Fibroblast of lung (primary cell): ENCODE results near the gene GRAP2. TPM values are rescaled to one million over a fixed set of nuclear protein-coding genes. Genes with fewer than 3 reads are reported as not detected.
A peak's percentile ranks its signal among the peaks of the same experiment; 100 is the strongest.

Experiments used
- DNase-seq, 2 donors: peaks; one replicate each; pipeline versions ENCODE4 v3.0.0 to v3.0.0-alpha.2; 2010; ENCODE audit warnings: low read depth in 2 of 2
- H2AFZ ChIP-seq: 2 replicates; pipeline ENCODE4 v1.5.1; 2012; ENCODE audit warnings: low read length, control low read depth, inconsistent platforms
- H3K27ac ChIP-seq: 2 replicates; pipeline ENCODE4 v1.5.1; 2011; ENCODE audit warnings: low read length, control low read depth; ENCODE audit not compliant: insufficient read depth
- H3K27me3 ChIP-seq: 2 replicates; pipeline ENCODE4 v1.5.1; 2011; ENCODE audit warnings: mild to moderate bottlenecking, low read length; ENCODE audit not compliant: control insufficient read depth, insufficient read depth
- H3K36me3 ChIP-seq: 2 replicates; pipeline ENCODE4 v1.5.1; 2011; ENCODE audit warnings: low read length; ENCODE audit not compliant: control insufficient read depth, insufficient read depth
- H3K4me1 ChIP-seq: 2 replicates; pipeline ENCODE4 v1.5.1; 2011; ENCODE audit warnings: low read length; ENCODE audit not compliant: control insufficient read depth, insufficient read depth; ENCODE audit errors: extremely low read depth
- H3K4me2 ChIP-seq: 2 replicates; pipeline ENCODE4 v1.5.1; 2011; ENCODE audit warnings: low read length, control low read depth; ENCODE audit not compliant: insufficient read depth; ENCODE audit errors: extremely low read depth
- H3K4me3 ChIP-seq, 4 experiments: fragments of 200-600 bp in 1 of 4; sonication (generic) in 1 of 4; replicated peaks in 1 of 4; 2 replicates each; pipeline ENCODE4 v1.5.1; 2011 to 2016; ENCODE audit warnings: low read length in 4 of 4, low read depth in 3 of 4, mild to moderate bottlenecking in 3 of 4, control low read depth in 2 of 4, inconsistent platforms in 1 of 4, mixed read lengths in 1 of 4; ENCODE audit not compliant: insufficient read depth in 1 of 4; ENCODE audit errors: control extremely low read depth in 1 of 4
- H3K79me2 ChIP-seq: 2 replicates; pipeline ENCODE4 v1.5.1; 2012; ENCODE audit warnings: mild to moderate bottlenecking, low read length, inconsistent platforms; ENCODE audit not compliant: control insufficient read depth, insufficient read depth
- H3K9ac ChIP-seq: 2 replicates; pipeline ENCODE4 v1.5.1; 2011; ENCODE audit warnings: mild to moderate bottlenecking, low read length, control low read depth; ENCODE audit not compliant: insufficient read depth
- H3K9me3 ChIP-seq: 2 replicates; pipeline ENCODE4 v1.5.1; 2012; ENCODE audit warnings: low read depth, low read length; ENCODE audit not compliant: control insufficient read depth, insufficient read depth
- H4K20me1 ChIP-seq: 2 replicates; pipeline ENCODE4 v1.5.1; 2011; ENCODE audit warnings: low read length; ENCODE audit not compliant: control insufficient read depth, insufficient read depth; ENCODE audit errors: extremely low read depth
- EZH2 ChIP-seq: IDR thresholded peaks from 2 replicates; pipeline ENCODE4 v1.5.1; 2012; ENCODE audit warnings: low read length, control low read depth, mild to moderate bottlenecking; ENCODE audit errors: missing control alignments
- polyA plus RNA-seq, 2 donors: library from polyadenylated mRNA; depleted of rRNA in 1 of 2; stranded (reverse) in 1 of 2; unstranded in 1 of 2; fragments of >200 nt; gene quantifications; 2 replicates each; pipeline ENCODE4 v1.2.1, GENCODE V29; 2011 to 2012; ENCODE audit warnings: missing spikeins in 1 of 2
- total RNA-seq: library from RNA; depleted of rRNA; stranded (reverse); fragments of >200 nt; gene quantifications from 2 replicates; pipeline ENCODE4 v1.2.1, GENCODE V29; 2014
- TF ChIP-seq, protein P1 (sequence below), 2 donors: IDR thresholded peaks in 1 of 2; conservative IDR thresholded peaks in 1 of 2; 1 replicate in 1 of 2; 2 replicates in 1 of 2; pipeline ENCODE4 v1.5.1; 2011 to 2012; ENCODE audit warnings: low read length in 2 of 2, control low read depth in 1 of 2, inconsistent platforms in 1 of 2, low read depth in 1 of 2, mild to moderate bottlenecking in 1 of 2

GRAP2 gene
- total and polyA plus RNA-seq, 2 donors (not counting 1 experiment from before 2014, with no cell fraction given): not detected

DNA sequence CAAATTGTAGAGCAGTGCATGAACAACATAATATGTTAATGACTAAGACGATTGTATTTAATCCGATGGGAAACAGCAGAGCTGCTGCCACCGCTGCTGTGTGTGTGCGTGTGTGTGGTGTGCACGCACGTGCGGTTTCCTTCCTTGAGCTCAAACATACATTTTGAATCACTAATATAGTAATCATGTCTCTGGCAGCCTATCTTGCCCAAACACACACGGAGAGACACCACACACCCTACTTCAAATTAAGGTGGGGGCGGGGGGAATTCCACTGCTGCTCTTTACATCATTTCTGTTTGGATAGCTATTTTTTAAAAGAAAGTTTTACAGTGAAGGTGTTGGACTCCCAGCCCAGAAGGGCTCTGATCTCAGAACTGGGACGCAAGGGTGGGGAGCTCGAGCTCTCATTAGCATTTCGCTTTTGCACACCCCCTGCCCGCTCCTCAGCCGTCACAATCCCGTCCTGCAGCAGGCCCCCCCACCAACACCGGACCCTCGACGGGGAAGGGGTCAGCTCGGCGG lies 93.2 kb downstream of the GRAP2 start:
- H3K36me3 ChIP-seq: no peaks in the 10 kb centered on the region
- DNase-seq: no peak
- no peak overlapping the region for H3K4me3 ChIP-seq
- no peaks in the 10 kb centered on the region for H3K4me1 ChIP-seq
- no peaks in the 10 kb centered on the region for H3K9me3 ChIP-seq
- no peaks in the 10 kb centered on the region for H3K79me2 ChIP-seq
- no peak overlapping the region for H3K27ac ChIP-seq
- no peak overlapping the region for H2AFZ ChIP-seq
- no peak overlapping the region for H3K9ac ChIP-seq
- peaks cover 6% of the 10 kb centered on the region for H3K27me3 ChIP-seq
- peak; percentile 54 for TF ChIP-seq EZH2
- TF ChIP-seq, protein P1, sequence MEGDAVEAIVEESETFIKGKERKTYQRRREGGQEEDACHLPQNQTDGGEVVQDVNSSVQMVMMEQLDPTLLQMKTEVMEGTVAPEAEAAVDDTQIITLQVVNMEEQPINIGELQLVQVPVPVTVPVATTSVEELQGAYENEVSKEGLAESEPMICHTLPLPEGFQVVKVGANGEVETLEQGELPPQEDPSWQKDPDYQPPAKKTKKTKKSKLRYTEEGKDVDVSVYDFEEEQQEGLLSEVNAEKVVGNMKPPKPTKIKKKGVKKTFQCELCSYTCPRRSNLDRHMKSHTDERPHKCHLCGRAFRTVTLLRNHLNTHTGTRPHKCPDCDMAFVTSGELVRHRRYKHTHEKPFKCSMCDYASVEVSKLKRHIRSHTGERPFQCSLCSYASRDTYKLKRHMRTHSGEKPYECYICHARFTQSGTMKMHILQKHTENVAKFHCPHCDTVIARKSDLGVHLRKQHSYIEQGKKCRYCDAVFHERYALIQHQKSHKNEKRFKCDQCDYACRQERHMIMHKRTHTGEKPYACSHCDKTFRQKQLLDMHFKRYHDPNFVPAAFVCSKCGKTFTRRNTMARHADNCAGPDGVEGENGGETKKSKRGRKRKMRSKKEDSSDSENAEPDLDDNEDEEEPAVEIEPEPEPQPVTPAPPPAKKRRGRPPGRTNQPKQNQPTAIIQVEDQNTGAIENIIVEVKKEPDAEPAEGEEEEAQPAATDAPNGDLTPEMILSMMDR (conservative IDR thresholded peaks at IDR 0.05 in 1 of 2, IDR thresholded peaks at IDR 0.05 in 1 of 2; ENCODE audit: low read depth in 1 of 2, low read length in 2 of 2): no peak
- no peaks in the 10 kb centered on the region for H4K20me1 ChIP-seq
- H3K4me2 ChIP-seq: no peak overlapping the region

DNA sequence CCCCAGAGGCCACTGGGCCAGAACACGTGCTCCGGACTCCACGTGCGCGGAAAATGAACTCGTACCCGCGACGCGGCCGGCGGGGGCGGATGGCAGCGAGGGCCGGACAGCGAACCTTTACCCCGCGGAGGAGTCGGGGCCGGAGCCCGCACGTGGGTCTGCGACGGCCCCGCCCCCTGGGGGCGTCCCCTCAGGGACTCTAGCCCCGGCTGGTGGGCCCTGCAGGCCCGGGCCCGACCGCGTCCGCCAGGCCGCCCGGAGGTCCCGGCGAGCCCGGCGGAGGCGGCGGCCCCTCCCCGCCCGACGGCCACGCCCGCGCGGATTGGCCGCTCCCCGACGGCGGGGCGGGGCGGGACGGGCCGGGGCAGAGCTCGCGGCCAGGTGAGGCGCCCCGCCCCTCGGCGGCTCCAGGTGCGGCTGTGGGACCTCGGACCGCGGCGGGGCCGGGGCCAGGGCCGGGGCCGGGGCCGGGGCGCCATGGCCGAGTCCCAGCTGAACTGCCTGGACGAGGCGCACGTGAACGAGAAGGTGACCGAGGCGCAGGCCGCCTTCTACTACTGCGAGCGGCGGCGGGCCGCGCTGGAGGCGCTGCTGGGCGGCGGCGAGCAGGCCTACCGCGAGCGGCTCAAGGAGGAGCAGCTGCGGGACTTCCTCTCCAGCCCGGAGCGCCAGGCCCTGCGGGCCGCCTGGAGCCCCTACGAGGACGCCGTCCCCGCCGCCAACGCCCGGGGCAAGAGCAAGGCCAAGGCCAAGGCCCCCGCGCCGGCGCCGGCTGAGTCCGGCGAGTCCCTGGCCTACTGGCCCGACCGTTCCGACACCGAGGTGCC lies 93.9 kb downstream of the GRAP2 start, which contains the start of gene FAM83F:
FAM83F (plus strand) TSS at position 389 of the 827 bp plus-strand sequence; CDS start at position 478, 89 bp downstream.
- TF ChIP-seq, protein P1 (conservative IDR thresholded peaks at IDR 0.05 in 1 of 2, IDR thresholded peaks at IDR 0.05 in 1 of 2; ENCODE audit: low read depth in 1 of 2, low read length in 2 of 2): no peak
- TF ChIP-seq EZH2: no peak
- Histone ChIP-seq H3K4me1 (no peaks in the 10 kb centered on the region), H2AFZ (no peak within 1 kb of the TSS), H3K4me2 (no peak within 1 kb of the TSS), H3K79me2 (no peaks in the 10 kb centered on the region), H3K9ac (no peak within 1 kb of the TSS), H3K4me3 (no peak within 1 kb of the TSS), H3K9me3 (no peaks in the 10 kb centered on the region), H3K36me3 (no peaks in the 10 kb centered on the region), H4K20me1 (no peaks in the 10 kb centered on the region), H3K27ac (no peak within 1 kb of the TSS), H3K27me3 (peaks cover 9% of the 10 kb centered on the region)
- DNase-seq: no peak

DNA sequence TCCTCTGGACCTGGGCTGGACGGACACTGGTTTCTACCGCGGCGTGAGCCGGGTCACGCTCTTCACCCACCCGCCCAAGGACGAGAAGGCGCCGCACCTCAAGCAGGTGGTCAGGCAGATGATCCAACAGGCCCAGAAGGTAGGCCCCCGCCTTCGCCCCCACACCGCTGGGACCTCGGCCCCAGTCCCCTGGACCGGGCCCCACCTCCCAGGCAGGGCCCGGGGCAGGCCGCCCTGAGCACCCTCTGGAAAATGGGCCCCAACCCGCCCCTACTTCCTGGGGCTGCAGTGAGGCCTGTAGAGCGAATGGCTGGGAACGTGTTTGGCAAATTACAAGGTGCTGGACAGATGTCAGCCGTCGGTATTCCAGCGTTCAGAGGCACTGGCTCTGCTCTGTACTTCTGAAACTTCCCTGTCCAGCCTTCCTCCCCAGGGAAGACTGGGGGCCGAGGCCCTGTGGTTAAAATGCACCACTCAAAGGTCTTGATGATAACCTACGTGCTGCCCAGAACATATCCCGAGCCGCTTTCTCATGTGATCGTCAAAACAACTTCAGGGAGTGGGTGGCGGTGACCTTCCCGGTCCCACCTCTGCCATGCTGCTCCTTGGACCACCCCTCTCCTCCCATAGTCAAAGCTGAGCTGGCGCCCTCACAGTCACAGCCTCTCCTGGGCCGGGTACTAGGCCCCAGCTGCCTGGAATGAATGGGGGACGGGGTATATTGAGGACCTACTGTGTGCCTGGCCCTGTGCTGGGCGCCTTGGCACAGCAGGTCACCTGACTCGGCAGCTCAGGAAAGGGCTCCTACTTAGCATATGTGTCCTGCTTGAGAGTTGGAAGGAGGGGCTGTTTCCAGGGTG lies 94.7 kb downstream of the GRAP2 start:
- H3K36me3 ChIP-seq: no peaks in the 10 kb centered on the region
- H3K9ac ChIP-seq: no peak overlapping the region
- H3K4me2 ChIP-seq: no peak overlapping the region
- H2AFZ ChIP-seq: no peak overlapping the region
- H3K79me2 ChIP-seq: no peaks in the 10 kb centered on the region
- H3K4me1 ChIP-seq: no peaks in the 10 kb centered on the region
- H3K27me3 ChIP-seq: peaks cover 9% of the 10 kb centered on the region
- H4K20me1 ChIP-seq: no peaks in the 10 kb centered on the region
- TF ChIP-seq EZH2: no peak
- TF ChIP-seq, protein P1 (conservative IDR thresholded peaks at IDR 0.05 in 1 of 2, IDR thresholded peaks at IDR 0.05 in 1 of 2; ENCODE audit: low read depth in 1 of 2, low read length in 2 of 2): no peak
- H3K4me3 ChIP-seq: no peak overlapping the region
- H3K9me3 ChIP-seq: no peaks in the 10 kb centered on the region
- no peak overlapping the region for H3K27ac ChIP-seq
- no peak for DNase-seq
